ENCODE results near the gene HDLBP.

GRCh38 chr2:241191081-241191480 lies 124.4 kb downstream of the HDLBP start:
- TF ChIP-seq CTCF (IDR thresholded peaks at IDR 0.05), result no peak
- no peak for TF ChIP-seq POLR2A (IDR thresholded peaks at IDR 0.05)
